ENCODE measurements around the gene PDP2. TPM values are rescaled to one million over a fixed set of nuclear protein-coding genes. Genes with fewer than 3 reads are reported as not detected.

The PDP2 gene
- total and polyA plus RNA-seq, 2 of the 4 experiments (the other 2 are of a cell fraction), result 5.3 to 16.8 TPM

- no peak overlapping the region for H2BK5ac ChIP-seq (ENCODE audit: low read depth, low read length, poor library complexity, severe bottlenecking)
- peaks cover 69% of the 10 kb centered on the region for H3K27me3 ChIP-seq (ENCODE audit: control insufficient read depth, insufficient read depth, low read length)
- H2AK9ac ChIP-seq (replicated peaks; ENCODE audit: low read depth, low read length, poor library complexity), result no peak overlapping the region
- no peak overlapping the region for H3K56ac ChIP-seq (ENCODE audit: extremely low read depth, insufficient read depth, low read length)
- H3K4ac ChIP-seq (ENCODE audit: low read depth, low read length), result no peak overlapping the region
- no peak overlapping the region for H3K4me2 ChIP-seq (ENCODE audit: low read depth, low read length)
- H2AFZ ChIP-seq (replicated peaks; ENCODE audit: low read length, poor library complexity), result no peak overlapping the region
- no peaks in the 10 kb centered on the region for H3K36me3 ChIP-seq (ENCODE audit: control insufficient read depth, insufficient read depth, low read length)
- no CpG with 5 or more reads among the region's 4 CpGs for WGBS, 2 experiments (ENCODE audit: extremely low coverage in 2 of 2, insufficient read length in 1 of 2)
- no peaks in the 10 kb centered on the region for H3K9me3 ChIP-seq (ENCODE audit: control insufficient read depth, insufficient read depth, low read length)
- no peaks in the 10 kb centered on the region; the same call in 1 of the 2 replicates for H3K4me1 ChIP-seq (ENCODE audit: control insufficient read depth, insufficient read depth, low read length)
- DNase-seq (no peak), ATAC-seq (ENCODE audit: low read depth) (no peak)
- no peak overlapping the region for H4K5ac ChIP-seq (ENCODE audit: low read depth, low read length)
- no TSS peak for BruUV-seq (replicated peaks)
- intact Hi-C loops (cut with micrococcal nuclease) (no loop called here), in situ Hi-C loops (cut with MboI; ENCODE audit: low sequenced_read_pairs) (no loop called here), dilution Hi-C loops (cut with HindIII; ENCODE audit: low sequenced_read_pairs, unreplicated experiment) (no loop called here)
- ChIA-PET CTCF (interaction anchor here (0.8 to 1.4 kb wide), 3 partner anchors 11 to 19 kb away, joined by 3 to 5 read pairs (median 3); partner anchors contain the start of gene NAE1), POLR2A (ENCODE audit: unreplicated experiment) (interaction anchor here (0.6 kb wide), 1 partner anchor 853 kb away, joined by 14 read pairs; no protein-coding TSS in a partner anchor)
- H4K91ac ChIP-seq (ENCODE audit: insufficient read depth, low read depth, low read length), result no peak overlapping the region
- H3K14ac ChIP-seq (replicated peaks; ENCODE audit: low read depth, low read length), result no peak overlapping the region
- H2BK120ac ChIP-seq (ENCODE audit: low read depth, low read length), result no peak overlapping the region
- no peaks in the 10 kb centered on the region for H4K20me1 ChIP-seq (ENCODE audit: insufficient read depth, low read length)
- H2AK5ac ChIP-seq (ENCODE audit: low read depth, low read length), result no peak overlapping the region
- H3K4me3 ChIP-seq (ENCODE audit: insufficient read depth, low read depth, low read length), result no peak overlapping the region
- H3K9ac ChIP-seq (ENCODE audit: low read depth, low read length), result no peak overlapping the region
- no peak overlapping the region for H2BK15ac ChIP-seq (ENCODE audit: low read depth, low read length)
- H2BK20ac ChIP-seq (ENCODE audit: low read depth, low read length), result no peak overlapping the region
- H3K23ac ChIP-seq (ENCODE audit: low read depth, low read length), result no peak overlapping the region
- H3K27ac ChIP-seq (ENCODE audit: insufficient read depth, low read length), result no peak overlapping the region
- no peak overlapping the region for H3K18ac ChIP-seq (ENCODE audit: low read depth, low read length)
- H4K8ac ChIP-seq (ENCODE audit: low read depth in 2 of 2, low read length in 2 of 2), result no peak overlapping the region
- no peaks in the 10 kb centered on the region for H3K79me1 ChIP-seq (ENCODE audit: low read depth in 1 of 2, low read length in 2 of 2)
- TF ChIP-seq CTCF (conservative IDR thresholded peaks at IDR 0.05; ENCODE audit: low read depth, low read length), result no peak
- no peak for TF ChIP-seq SMC3 (IDR thresholded peaks at IDR 0.05; ENCODE audit: low read depth, low read length)
- TF ChIP-seq FOS (IDR thresholded peaks at IDR 0.05; ENCODE audit: low read depth, low read length), result no peak
- no peak for TF ChIP-seq MAFK (IDR thresholded peaks at IDR 0.05; ENCODE audit: low read depth, low read length)
- TF ChIP-seq, protein P1, sequence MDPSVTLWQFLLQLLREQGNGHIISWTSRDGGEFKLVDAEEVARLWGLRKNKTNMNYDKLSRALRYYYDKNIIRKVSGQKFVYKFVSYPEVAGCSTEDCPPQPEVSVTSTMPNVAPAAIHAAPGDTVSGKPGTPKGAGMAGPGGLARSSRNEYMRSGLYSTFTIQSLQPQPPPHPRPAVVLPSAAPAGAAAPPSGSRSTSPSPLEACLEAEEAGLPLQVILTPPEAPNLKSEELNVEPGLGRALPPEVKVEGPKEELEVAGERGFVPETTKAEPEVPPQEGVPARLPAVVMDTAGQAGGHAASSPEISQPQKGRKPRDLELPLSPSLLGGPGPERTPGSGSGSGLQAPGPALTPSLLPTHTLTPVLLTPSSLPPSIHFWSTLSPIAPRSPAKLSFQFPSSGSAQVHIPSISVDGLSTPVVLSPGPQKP (IDR thresholded peaks at IDR 0.05; ENCODE audit: borderline replicate concordance, low read depth, low read length), result no peak
- no peak for TF ChIP-seq POLR2A (IDR thresholded peaks at IDR 0.05; ENCODE audit: low read depth, low read length)
- TF ChIP-seq CHD1 (IDR thresholded peaks at IDR 0.05; ENCODE audit: low read depth, low read length), result no peak
- H3K9me1 ChIP-seq (ENCODE audit: insufficient read depth, low read length), result no peaks in the 10 kb centered on the region
Measured at GRCh38 chr16:66849549-66849948, 30.8 kb upstream of the PDP2 start.
